Measurements from ENCODE around the gene BBS5. TPM values are rescaled to one million over a fixed set of nuclear protein-coding genes. Genes with fewer than 3 reads are reported as not detected.
"Not testable (repeated sequence)": the region's sequence is repeated elsewhere in the genome, so short reads cannot be mapped to it uniquely, and the experiment has no call there.

The BBS5 gene
- total RNA-seq, 1 donor from 2014 or later, result 3.3 TPM

- H3K9me3 Mint-ChIP-seq (ENCODE audit: unreplicated experiment), result peaks cover 1% of the 10 kb centered on the region
- no peak overlapping the region for H3K4me3 Mint-ChIP-seq (ENCODE audit: unreplicated experiment)
- TF ChIP-seq, protein P1, sequence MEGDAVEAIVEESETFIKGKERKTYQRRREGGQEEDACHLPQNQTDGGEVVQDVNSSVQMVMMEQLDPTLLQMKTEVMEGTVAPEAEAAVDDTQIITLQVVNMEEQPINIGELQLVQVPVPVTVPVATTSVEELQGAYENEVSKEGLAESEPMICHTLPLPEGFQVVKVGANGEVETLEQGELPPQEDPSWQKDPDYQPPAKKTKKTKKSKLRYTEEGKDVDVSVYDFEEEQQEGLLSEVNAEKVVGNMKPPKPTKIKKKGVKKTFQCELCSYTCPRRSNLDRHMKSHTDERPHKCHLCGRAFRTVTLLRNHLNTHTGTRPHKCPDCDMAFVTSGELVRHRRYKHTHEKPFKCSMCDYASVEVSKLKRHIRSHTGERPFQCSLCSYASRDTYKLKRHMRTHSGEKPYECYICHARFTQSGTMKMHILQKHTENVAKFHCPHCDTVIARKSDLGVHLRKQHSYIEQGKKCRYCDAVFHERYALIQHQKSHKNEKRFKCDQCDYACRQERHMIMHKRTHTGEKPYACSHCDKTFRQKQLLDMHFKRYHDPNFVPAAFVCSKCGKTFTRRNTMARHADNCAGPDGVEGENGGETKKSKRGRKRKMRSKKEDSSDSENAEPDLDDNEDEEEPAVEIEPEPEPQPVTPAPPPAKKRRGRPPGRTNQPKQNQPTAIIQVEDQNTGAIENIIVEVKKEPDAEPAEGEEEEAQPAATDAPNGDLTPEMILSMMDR (IDR thresholded peaks at IDR 0.05; ENCODE audit: partially characterized antibody, unreplicated experiment), result no peak
- H3K27me3 Mint-ChIP-seq (ENCODE audit: unreplicated experiment), result no peaks in the 10 kb centered on the region
- peaks cover 2% of the 10 kb centered on the region for H3K4me1 Mint-ChIP-seq (ENCODE audit: low read depth, unreplicated experiment)
- DNase-seq, result no peak
- H3K27ac Mint-ChIP-seq (ENCODE audit: unreplicated experiment), result no peak overlapping the region
- H3K36me3 Mint-ChIP-seq (ENCODE audit: unreplicated experiment), result no peaks in the 10 kb centered on the region
Observed at GRCh38 chr2:169510496-169510895, 31.2 kb downstream of the BBS5 start.

DNA sequence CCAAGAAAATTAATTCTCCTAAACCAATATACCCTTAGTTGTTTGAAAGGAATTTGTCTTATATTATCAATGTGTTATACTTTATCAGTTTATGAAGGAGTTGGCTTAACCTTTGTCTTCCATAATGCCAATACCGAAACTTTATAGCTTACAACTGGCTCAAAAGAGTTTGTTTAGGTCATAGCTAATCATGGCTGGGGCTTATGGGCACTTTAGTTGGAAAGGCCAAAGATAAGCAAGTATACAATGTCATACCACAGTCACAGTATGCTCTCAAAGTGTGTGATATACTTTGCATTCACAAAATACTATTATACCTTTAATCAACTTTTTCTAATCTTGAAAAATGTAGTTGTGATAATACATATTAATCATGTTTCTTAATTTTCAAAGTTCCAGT is 32.5 kb downstream of the BBS5 start:
- H3K4me3 Mint-ChIP-seq (ENCODE audit: unreplicated experiment), result no peak overlapping the region
- TF ChIP-seq, protein P1 (IDR thresholded peaks at IDR 0.05; ENCODE audit: partially characterized antibody, unreplicated experiment), result no peak
- H3K4me1 Mint-ChIP-seq (ENCODE audit: low read depth, unreplicated experiment), result peaks cover 2% of the 10 kb centered on the region
- no peaks in the 10 kb centered on the region for H3K27me3 Mint-ChIP-seq (ENCODE audit: unreplicated experiment)
- no peak overlapping the region for H3K27ac Mint-ChIP-seq (ENCODE audit: unreplicated experiment)
- H3K36me3 Mint-ChIP-seq (ENCODE audit: unreplicated experiment), result no peaks in the 10 kb centered on the region
- H3K9me3 Mint-ChIP-seq (ENCODE audit: unreplicated experiment), result peaks cover 1% of the 10 kb centered on the region
- DNase-seq, result no peak

- TF ChIP-seq, protein P1 (IDR thresholded peaks at IDR 0.05; ENCODE audit: partially characterized antibody, unreplicated experiment), result no peak
- no peak overlapping the region for H3K27ac Mint-ChIP-seq (ENCODE audit: unreplicated experiment)
- no peak for DNase-seq
- peaks cover 1% of the 10 kb centered on the region for H3K9me3 Mint-ChIP-seq (ENCODE audit: unreplicated experiment)
- H3K4me1 Mint-ChIP-seq (ENCODE audit: low read depth, unreplicated experiment), result peaks cover 2% of the 10 kb centered on the region
- no peaks in the 10 kb centered on the region for H3K27me3 Mint-ChIP-seq (ENCODE audit: unreplicated experiment)
- H3K4me3 Mint-ChIP-seq (ENCODE audit: unreplicated experiment), result no peak overlapping the region
- no peaks in the 10 kb centered on the region for H3K36me3 Mint-ChIP-seq (ENCODE audit: unreplicated experiment)
Observed at GRCh38 chr2:169512525-169512924, 33.2 kb downstream of the BBS5 start.

GRCh38 chr2:169513094-169513493 is 33.8 kb downstream of the BBS5 start:
- TF ChIP-seq, protein P1 (IDR thresholded peaks at IDR 0.05; ENCODE audit: partially characterized antibody, unreplicated experiment), result no peak
- DNase-seq, result no peak
- no peaks in the 10 kb centered on the region for H3K9me3 Mint-ChIP-seq (ENCODE audit: unreplicated experiment)
- peaks cover 2% of the 10 kb centered on the region for H3K4me1 Mint-ChIP-seq (ENCODE audit: low read depth, unreplicated experiment)
- H3K4me3 Mint-ChIP-seq (ENCODE audit: unreplicated experiment), result no peak overlapping the region
- no peak overlapping the region for H3K27ac Mint-ChIP-seq (ENCODE audit: unreplicated experiment)
- H3K36me3 Mint-ChIP-seq (ENCODE audit: unreplicated experiment), result no peaks in the 10 kb centered on the region
- no peaks in the 10 kb centered on the region for H3K27me3 Mint-ChIP-seq (ENCODE audit: unreplicated experiment)

- DNase-seq, result no peak
- H3K36me3 Mint-ChIP-seq (ENCODE audit: unreplicated experiment), result no peaks in the 10 kb centered on the region
- peaks cover 2% of the 10 kb centered on the region for H3K4me1 Mint-ChIP-seq (ENCODE audit: low read depth, unreplicated experiment)
- no peaks in the 10 kb centered on the region for H3K27me3 Mint-ChIP-seq (ENCODE audit: unreplicated experiment)
- no peaks in the 10 kb centered on the region for H3K9me3 Mint-ChIP-seq (ENCODE audit: unreplicated experiment)
- TF ChIP-seq, protein P1 (IDR thresholded peaks at IDR 0.05; ENCODE audit: partially characterized antibody, unreplicated experiment), result no peak
- no peak overlapping the region for H3K27ac Mint-ChIP-seq (ENCODE audit: unreplicated experiment)
- no peak overlapping the region for H3K4me3 Mint-ChIP-seq (ENCODE audit: unreplicated experiment)
Observed at GRCh38 chr2:169513926-169514325, 34.6 kb downstream of the BBS5 start.

DNA sequence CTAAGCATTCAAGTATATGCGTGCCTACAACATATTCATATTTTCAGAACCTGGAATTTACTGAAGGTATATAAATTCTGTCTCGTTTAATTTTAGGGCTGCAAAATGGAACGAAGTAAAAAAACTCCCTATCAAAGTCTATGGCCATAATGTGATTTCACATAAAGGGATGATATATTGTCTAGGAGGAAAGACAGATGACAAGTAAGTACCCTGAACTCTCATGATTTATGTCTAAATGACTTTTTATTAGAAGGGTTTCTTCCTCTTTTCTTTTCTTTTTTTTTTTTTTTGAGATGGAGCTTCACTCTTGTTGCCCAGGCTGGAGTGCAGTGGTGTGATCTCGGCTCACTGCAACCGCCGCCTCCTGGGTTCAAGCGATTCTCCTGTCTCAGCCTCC is 35.5 kb downstream of the BBS5 start:
- H3K27ac Mint-ChIP-seq (ENCODE audit: unreplicated experiment); H3K27me3 Mint-ChIP-seq (ENCODE audit: unreplicated experiment); H3K36me3 Mint-ChIP-seq (ENCODE audit: unreplicated experiment); H3K4me3 Mint-ChIP-seq (ENCODE audit: unreplicated experiment); H3K9me3 Mint-ChIP-seq (ENCODE audit: unreplicated experiment); DNase-seq; H3K4me1 Mint-ChIP-seq (ENCODE audit: low read depth, unreplicated experiment): not testable (repeated sequence)

DNA sequence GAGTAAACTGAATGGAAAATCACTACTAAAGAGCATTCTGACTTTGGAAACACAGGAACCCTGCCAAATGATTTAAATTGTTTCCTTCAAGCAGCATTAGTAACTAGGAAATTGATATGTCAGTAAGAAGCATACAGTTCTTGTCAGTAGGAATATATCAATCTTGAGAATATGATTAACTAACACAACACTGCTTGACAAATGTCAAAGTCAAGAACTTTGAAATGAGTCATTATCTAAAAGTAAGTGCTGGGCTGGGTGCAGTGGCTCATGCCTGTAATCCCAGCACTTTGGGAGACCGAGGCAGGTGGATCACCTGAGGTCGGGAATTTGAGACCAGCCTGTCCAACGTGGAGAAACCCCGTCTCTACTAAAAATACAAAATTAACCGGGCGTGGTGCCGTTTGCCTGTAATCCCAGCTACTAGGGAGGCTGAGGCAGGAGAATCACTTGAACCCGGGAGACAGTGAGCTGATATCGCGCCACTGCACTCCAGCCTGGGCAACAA is 37.2 kb downstream of the BBS5 start:
- H3K4me1 Mint-ChIP-seq (ENCODE audit: low read depth, unreplicated experiment); DNase-seq; H3K4me3 Mint-ChIP-seq (ENCODE audit: unreplicated experiment); H3K27me3 Mint-ChIP-seq (ENCODE audit: unreplicated experiment); H3K9me3 Mint-ChIP-seq (ENCODE audit: unreplicated experiment); H3K27ac Mint-ChIP-seq (ENCODE audit: unreplicated experiment); H3K36me3 Mint-ChIP-seq (ENCODE audit: unreplicated experiment): not testable (repeated sequence)
